ENCODE measurements around the gene KCTD11.

GRCh38 chr17:7355053-7355452 is 3.1 kb downstream of the KCTD11 start, which contains the start of gene TMEM95:
- TF ChIP-seq CTCF (IDR thresholded peaks at IDR 0.05) (no peak), EP300 (IDR thresholded peaks at IDR 0.05) (no peak), POLR2A (IDR thresholded peaks at IDR 0.05) (no peak)
